ENCODE data around the gene SHCBP1.

SHCBP1 gene

DNA sequence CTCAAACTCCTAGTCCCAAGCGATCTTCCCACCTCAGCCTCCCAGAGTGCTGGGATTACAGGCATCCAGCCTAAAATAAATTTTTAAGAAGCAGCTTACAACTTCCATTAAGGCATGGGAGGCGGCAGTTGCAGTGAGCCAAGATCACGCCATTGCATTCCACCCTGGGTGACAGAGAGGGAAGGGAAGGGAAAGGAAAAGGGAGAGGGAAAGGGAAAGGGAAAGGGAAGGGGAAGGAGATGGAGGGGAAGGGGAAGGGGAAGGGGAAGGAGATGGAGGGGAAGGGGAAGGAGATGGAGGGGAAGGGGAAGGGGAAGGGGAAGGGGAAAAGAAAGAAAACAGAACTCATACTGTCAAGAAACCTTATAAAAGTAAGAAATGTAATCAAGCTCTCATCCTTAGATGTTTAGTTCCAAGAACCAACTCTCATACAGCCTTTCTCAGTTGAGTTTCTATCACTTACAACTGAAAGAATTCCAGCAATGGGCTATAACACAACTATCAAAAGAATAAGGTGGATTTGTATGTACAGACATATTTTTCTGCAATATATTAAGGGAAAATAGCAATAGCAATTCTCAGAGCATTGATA lies 43.1 kb downstream of the SHCBP1 start:
- H3K4me1 ChIP-seq (ENCODE audit: low read depth, poor library complexity, severe bottlenecking) = no peaks in the 10 kb centered on the region
- TF ChIP-seq, protein P1, sequence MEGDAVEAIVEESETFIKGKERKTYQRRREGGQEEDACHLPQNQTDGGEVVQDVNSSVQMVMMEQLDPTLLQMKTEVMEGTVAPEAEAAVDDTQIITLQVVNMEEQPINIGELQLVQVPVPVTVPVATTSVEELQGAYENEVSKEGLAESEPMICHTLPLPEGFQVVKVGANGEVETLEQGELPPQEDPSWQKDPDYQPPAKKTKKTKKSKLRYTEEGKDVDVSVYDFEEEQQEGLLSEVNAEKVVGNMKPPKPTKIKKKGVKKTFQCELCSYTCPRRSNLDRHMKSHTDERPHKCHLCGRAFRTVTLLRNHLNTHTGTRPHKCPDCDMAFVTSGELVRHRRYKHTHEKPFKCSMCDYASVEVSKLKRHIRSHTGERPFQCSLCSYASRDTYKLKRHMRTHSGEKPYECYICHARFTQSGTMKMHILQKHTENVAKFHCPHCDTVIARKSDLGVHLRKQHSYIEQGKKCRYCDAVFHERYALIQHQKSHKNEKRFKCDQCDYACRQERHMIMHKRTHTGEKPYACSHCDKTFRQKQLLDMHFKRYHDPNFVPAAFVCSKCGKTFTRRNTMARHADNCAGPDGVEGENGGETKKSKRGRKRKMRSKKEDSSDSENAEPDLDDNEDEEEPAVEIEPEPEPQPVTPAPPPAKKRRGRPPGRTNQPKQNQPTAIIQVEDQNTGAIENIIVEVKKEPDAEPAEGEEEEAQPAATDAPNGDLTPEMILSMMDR (conservative IDR thresholded peaks at IDR 0.05; ENCODE audit: low read depth, low read length) = no peak

DNA sequence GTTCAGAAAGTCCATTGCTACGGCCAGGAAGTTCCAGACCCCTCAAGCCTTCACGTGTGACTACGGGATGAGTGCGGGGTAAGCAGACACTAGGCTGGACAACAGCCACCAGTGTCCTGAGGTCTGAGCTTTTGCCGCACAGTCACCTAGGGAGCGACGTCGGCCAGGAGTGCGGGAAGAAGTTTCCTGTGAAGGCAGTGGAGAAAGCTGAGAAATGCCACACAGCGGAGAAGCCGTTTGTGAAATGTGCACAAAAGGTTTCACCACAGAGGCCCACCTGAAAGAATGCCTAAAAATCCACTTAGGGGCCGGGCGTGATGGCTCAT lies 47.4 kb downstream of the SHCBP1 start:
- Histone ChIP-seq H3K27ac (no peak overlapping the region), H4K20me1 (ENCODE audit: insufficient read depth) (no peaks in the 10 kb centered on the region), H3K9ac (no peak overlapping the region), H3K4me2 (no peak overlapping the region), H3K4me3 (IDR thresholded peaks at IDR 0.05; ENCODE audit: insufficient read depth, low read depth, low read length) (no peak overlapping the region), H3K27me3 (ENCODE audit: insufficient read depth, low read depth) (no peaks in the 10 kb centered on the region), H3K36me3 (ENCODE audit: insufficient read depth) (no peaks in the 10 kb centered on the region), H3K4me1 (ENCODE audit: low read depth, poor library complexity, severe bottlenecking) (no peaks in the 10 kb centered on the region), H2AFZ (ENCODE audit: low read depth) (no peak overlapping the region), H3K79me2 (ENCODE audit: insufficient read depth, low read depth) (no peaks in the 10 kb centered on the region)
- TF ChIP-seq, protein P1 (conservative IDR thresholded peaks at IDR 0.05; ENCODE audit: low read depth, low read length) = no peak

More for the DNA sequence above, 43.1 kb downstream of the SHCBP1 start:
- no peak overlapping the region for H3K4me2 ChIP-seq
- no peak overlapping the region for H3K27ac ChIP-seq
- no peaks in the 10 kb centered on the region for H3K27me3 ChIP-seq (ENCODE audit: insufficient read depth, low read depth)
- H3K36me3 ChIP-seq (ENCODE audit: insufficient read depth) = peaks cover 6% of the 10 kb centered on the region; the same call in 1 of the 2 replicates
- H2AFZ ChIP-seq (ENCODE audit: low read depth) = no peak overlapping the region
- H4K20me1 ChIP-seq (ENCODE audit: insufficient read depth) = no peaks in the 10 kb centered on the region
- no peak overlapping the region for H3K4me3 ChIP-seq (IDR thresholded peaks at IDR 0.05; ENCODE audit: insufficient read depth, low read depth, low read length)
- no peak overlapping the region for H3K9ac ChIP-seq
- H3K79me2 ChIP-seq (ENCODE audit: insufficient read depth, low read depth) = no peaks in the 10 kb centered on the region

DNA sequence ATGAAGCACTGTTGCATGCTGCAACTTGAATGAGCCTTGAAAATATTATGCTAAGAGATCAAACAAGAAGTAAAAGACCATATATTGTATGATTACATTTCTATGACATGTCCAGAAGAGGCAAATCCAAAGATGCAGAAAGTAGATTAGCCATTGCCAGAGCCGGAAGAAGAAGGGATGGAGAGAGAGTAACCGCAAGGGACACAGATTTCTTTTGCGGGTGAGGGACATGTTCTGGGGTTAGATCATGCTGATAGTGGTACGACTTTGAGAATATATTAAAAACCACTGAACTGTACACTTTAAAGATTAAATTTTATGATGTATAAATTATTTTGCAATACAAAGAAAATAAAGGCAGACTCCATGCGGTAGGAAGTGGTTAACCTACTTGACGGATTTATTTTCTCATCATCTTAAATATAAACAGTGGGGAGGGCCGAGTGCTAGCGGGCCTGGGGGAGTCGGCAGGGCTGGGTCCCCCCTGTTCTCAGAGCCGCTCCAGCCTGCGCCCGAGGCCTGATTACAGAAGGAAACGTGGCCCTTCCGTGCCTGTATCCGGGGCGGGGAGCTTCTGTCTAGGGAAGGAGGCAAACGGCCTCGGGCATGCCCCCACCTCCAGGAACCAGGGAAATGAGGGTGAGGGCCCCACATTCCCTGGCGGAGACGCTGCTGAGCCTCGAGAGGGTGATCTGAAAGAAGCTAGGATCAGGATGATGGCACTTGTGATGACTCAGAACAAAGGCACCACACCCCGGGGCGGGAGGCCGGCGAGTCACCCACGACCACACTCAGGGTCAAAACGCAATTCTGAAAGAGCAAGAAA lies 48.0 kb downstream of the SHCBP1 start:
- TF ChIP-seq, protein P1 (conservative IDR thresholded peaks at IDR 0.05; ENCODE audit: low read depth, low read length) = no peak
- Histone ChIP-seq H3K27ac (no peak overlapping the region), H3K9ac (no peak overlapping the region), H3K36me3 (ENCODE audit: insufficient read depth) (no peaks in the 10 kb centered on the region), H3K4me1 (ENCODE audit: low read depth, poor library complexity, severe bottlenecking) (no peaks in the 10 kb centered on the region), H3K4me3 (IDR thresholded peaks at IDR 0.05; ENCODE audit: insufficient read depth, low read depth, low read length) (no peak overlapping the region), H3K4me2 (no peak overlapping the region), H4K20me1 (ENCODE audit: insufficient read depth) (no peaks in the 10 kb centered on the region), H3K27me3 (ENCODE audit: insufficient read depth, low read depth) (no peaks in the 10 kb centered on the region), H2AFZ (ENCODE audit: low read depth) (no peak overlapping the region), H3K79me2 (ENCODE audit: insufficient read depth, low read depth) (no peaks in the 10 kb centered on the region)

DNA sequence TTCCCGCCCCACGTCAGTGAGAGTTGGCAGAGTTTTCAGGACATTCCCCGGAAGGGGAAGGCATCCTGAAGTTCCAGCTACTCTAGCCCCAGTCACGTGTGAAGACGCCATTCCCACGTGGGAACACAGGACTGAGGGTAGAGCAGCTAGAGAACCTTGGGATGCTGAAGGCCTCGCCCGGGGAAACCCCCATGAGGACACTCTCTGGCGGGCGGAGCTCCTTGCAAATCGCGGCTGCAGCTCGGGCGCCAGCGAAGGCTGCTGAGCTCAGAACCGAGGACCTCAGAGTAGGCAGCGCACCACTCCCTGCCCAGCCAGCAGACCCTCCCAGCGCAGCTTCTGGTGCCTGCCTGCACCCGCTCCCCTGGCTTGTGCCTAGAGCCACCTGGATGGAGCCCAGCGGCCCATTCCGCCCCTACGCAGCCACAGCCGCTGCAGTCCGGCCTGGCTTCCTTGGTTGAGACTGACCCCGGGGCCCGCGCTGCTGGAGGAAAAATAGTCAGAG lies 51.9 kb downstream of the SHCBP1 start:
- H3K36me3 ChIP-seq (ENCODE audit: insufficient read depth) = no peaks in the 10 kb centered on the region
- H2AFZ ChIP-seq (ENCODE audit: low read depth) = no peak overlapping the region
- H3K4me1 ChIP-seq (ENCODE audit: low read depth, poor library complexity, severe bottlenecking) = no peaks in the 10 kb centered on the region

More for the DNA sequence above, 51.9 kb downstream of the SHCBP1 start:
- Histone ChIP-seq H3K9ac (no peak overlapping the region), H3K4me2 (no peak overlapping the region), H3K27me3 (ENCODE audit: insufficient read depth, low read depth) (no peaks in the 10 kb centered on the region), H3K4me3 (IDR thresholded peaks at IDR 0.05; ENCODE audit: insufficient read depth, low read depth, low read length) (no peak overlapping the region), H3K79me2 (ENCODE audit: insufficient read depth, low read depth) (no peaks in the 10 kb centered on the region), H3K27ac (no peak overlapping the region), H4K20me1 (ENCODE audit: insufficient read depth) (no peaks in the 10 kb centered on the region)
- TF ChIP-seq, protein P1 (conservative IDR thresholded peaks at IDR 0.05; ENCODE audit: low read depth, low read length) = no peak

Measured in KMS-11 (cell line).